Activated effector memory CD4-positive, alpha-beta T cell treated with anti-CD3 and anti-CD28 coated beads, Interleukin-2, amount 50 U/mL, for 16 hours (primary cell): ENCODE results near the gene PIK3C3.
"Not testable (repeated sequence)": the region's sequence is repeated elsewhere in the genome, so short reads cannot be mapped to it uniquely, and the experiment has no call there.

ENCODE experiments used
- DNase-seq: peaks from one replicate; pipeline ENCODE4 v3.0.0-alpha.2; 2020

Gene PIK3C3

GRCh38 chr18:41966943-41967342 is 11.9 kb downstream of the PIK3C3 start:
- DNase-seq = no peak

- DNase-seq = no peak
Observed at GRCh38 chr18:41967680-41968079, 12.6 kb downstream of the PIK3C3 start.

DNA sequence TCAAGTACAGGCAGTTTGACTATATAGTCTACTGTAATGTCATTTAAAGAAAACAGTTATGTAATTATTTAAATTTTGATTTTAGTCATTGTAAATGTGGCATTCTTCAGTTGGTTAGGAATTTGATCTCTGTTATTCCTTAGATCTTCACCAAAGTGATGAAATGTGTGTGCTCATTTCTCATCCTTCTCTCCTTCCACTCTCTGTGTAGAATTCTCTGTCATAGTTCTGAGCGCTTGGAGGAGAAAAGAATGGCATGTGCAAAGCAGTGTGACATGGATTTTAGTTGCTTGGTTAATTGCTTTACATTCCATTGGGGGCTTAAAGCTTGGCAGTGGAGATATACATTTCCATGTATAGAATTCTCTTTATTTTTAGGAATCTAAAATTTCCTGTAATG is 14.8 kb downstream of the PIK3C3 start:
- DNase-seq = no peak

GRCh38 chr18:41972067-41972925 is 17.3 kb downstream of the PIK3C3 start:
- DNase-seq = no peak

- no peak for DNase-seq
Observed at GRCh38 chr18:41973983-41974382, 18.9 kb downstream of the PIK3C3 start.

DNA sequence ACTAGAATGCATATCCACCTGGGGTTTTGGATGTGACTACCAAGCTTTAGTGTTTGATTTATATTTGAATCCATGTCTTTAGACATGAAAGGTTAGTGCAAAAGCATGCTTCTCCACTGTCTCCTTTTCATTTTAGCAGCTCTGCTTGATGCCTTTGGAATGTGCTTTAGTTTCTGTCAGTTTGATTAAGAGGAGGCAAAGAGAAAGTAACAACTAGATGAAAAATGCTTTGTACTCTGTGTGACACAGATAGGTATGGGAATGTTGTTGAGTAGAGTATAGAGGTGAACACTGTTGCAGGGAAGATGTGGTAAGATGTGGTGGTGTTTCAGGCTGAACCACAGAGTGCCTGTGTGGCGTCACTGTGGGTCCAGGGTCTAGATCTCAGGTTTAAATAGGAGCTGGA is 19.8 kb downstream of the PIK3C3 start:
- DNase-seq = no peak

GRCh38 chr18:41975284-41975683 is 20.2 kb downstream of the PIK3C3 start:
- DNase-seq = no peak

- DNase-seq = no peak
Observed at GRCh38 chr18:41977233-41977632, 22.2 kb downstream of the PIK3C3 start.

DNA sequence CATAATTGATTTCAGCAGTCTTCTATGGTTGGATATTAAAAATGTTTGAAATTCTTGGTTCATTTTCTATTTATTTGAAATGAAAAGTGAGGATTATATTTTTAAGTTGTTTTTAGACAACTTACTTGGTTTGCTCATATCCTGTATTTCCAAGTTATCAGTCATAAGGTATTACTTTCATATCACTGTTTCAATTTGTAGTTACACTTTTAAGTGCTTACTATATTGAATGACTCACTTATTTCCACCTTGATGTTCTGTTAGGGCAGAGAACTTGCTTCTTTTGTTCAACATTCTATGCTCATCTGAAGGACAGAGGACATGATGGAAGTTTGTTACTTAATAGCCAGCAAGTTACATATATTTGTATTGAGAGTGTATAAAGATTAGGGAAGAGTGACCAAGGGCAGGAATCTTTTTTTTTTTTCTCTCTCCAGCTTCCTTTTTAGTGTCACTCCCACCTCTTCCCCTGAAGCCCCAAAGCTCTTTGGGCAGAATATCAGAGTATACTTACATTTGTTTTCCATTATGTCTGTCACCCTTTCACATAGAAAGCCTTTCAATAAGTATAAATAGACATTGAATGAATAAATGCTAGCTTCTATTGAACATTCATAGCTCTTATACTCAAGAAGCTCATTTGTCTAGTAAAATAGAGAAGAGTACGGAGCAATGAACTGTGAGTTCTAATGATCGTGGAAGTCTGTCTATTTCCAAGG is 28.1 kb downstream of the PIK3C3 start:
- DNase-seq = no peak

DNA sequence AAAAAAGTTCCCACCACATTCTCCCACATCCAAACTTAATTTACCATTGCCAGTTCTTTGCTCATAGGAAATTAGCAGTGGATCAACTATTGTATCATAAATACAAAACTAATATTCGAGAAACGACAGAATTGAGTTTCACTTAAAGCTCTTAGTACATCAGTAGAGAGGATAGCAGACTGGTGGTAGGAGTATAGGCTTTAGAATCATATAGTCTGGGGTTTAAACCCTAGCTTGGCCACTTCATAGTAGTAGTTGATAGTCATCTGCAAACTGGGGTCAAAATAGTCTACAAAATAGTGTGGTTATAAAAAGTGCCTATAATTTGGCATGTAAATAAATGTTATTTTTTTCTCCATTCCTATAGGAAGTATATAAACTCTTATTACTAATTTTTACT is 30.9 kb downstream of the PIK3C3 start:
- no peak for DNase-seq

DNA sequence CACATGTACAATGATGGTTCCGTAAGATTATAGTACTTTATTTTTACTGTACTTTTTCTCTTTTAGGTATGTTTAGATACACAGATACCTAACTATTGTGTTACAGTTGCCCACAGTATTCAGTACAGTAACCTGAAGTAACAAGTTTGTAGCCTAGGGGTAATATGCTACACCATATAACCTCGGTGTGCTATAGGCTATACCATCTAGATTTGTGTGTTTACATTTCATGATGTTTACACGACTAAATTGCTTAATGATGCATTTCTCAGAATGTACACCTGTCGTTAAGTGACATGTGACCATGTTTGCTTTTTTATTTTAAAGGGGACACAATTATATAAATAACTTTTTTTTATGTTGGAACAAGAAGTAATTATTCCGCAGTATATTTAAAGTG is 34.5 kb downstream of the PIK3C3 start:
- no peak for DNase-seq

DNA sequence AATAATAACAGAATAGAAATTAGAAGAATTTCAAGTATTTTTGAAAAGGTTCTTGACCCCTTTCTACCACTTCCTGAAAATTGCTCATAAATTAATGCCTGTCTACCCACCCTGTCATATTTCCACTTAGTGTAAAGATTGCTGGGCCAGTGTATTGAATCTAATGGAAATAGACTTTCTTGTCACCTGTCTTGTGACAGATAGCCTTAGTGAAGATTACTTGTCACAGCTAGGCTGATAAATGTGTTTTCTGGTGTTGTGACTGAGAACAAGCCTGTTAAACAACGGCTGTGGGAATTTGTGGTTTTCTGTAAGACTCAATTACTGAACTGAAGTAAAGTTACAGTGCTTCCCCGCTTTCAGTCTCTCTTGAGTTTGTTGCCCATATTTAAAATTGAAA is 37.0 kb downstream of the PIK3C3 start:
- no peak for DNase-seq

DNA sequence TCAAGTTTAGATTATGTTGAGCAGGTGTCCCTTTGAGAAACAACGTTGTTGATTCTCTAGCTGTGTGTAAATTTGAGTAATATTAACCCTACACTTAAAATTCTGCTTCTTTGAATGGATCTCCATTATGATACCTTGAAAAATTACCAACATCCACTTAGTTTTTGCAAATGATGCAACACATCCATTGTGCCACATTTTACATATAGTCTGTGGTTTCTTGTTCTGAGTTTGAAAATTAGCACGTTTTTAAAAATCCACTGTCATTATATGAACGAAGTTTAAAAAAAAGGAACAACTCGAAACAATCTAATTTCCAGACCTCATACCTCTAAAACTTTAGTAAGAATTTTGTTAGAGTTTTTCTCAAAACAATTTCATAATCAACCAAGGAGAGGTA is 37.7 kb downstream of the PIK3C3 start:
- no peak for DNase-seq

DNA sequence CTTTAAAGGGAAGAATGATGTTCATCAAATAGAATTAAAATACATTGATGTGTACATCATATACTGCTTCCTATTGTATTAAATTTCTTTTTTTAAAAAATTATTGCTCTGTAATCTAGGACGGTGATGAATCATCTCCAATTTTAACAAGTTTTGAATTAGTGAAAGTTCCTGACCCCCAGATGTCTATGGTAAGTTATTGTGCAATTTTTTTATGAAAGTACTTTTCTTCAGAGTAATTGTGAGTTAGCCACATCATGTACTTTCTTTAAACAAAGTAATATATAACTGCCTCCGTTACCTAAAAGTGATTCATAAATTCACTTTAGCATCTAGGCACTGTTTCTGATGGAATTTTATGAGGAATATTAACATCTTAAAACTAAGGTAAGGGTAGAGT is 38.1 kb downstream of the PIK3C3 start:
- DNase-seq = no peak

DNA sequence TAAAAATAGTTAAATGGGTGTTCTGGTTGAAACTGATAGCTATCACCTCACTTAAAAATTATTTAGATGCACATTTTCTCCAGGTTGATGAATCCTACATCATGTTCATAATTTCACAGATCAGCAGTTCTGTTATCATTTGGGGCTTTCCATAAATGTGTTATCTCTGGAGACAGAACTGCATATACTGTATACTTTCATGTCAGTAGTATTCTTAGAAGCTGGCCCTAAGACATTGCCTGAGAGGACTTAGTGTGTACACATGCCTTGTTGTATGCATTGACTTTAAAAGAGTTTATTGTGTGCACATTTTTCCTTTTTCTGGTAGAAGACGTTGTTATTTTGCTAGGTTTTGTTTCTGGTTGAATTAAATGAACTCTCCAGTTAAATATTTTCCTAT is 41.0 kb downstream of the PIK3C3 start:
- no peak for DNase-seq

GRCh38 chr18:41999751-42000150 is 44.7 kb downstream of the PIK3C3 start:
- no peak for DNase-seq

DNA sequence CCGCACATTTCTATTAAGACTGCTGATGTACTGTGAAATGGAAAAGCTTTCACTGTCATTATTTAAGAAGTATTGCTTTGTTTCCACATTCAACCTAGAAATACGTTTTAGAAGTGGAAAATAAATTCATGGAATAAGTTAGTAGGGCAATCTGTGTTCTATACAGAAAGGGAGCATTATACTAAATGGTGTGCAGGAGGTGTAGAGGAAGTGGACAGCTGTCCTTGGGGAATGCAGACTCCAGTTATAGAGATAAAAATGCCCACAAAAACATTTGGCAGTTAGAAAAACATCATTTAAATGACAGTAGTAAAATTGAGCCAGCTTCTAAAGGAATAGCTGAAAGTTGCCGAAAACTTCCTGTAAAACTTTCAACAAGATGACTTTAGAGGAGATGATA is 46.8 kb downstream of the PIK3C3 start:
- DNase-seq = no peak

DNA sequence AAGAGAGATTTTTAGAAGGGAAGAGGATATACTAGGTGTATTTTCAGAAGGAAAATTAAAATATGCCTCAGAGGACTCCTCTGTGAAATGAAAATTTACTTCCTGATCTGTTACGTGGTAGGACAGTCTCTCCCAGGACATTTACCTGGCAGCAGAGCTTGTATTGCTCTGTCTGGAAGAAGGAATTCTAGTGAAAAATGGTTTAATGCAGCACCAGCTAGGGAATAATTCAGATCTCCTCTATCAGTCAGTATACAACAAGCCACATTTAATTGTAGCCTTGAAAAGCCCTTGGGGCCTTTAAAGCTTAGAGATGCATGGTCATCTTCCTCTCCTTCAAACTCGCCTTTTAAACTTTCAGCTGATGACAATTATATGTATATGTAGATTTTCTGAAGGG is 49.6 kb downstream of the PIK3C3 start:
- no peak for DNase-seq

DNA sequence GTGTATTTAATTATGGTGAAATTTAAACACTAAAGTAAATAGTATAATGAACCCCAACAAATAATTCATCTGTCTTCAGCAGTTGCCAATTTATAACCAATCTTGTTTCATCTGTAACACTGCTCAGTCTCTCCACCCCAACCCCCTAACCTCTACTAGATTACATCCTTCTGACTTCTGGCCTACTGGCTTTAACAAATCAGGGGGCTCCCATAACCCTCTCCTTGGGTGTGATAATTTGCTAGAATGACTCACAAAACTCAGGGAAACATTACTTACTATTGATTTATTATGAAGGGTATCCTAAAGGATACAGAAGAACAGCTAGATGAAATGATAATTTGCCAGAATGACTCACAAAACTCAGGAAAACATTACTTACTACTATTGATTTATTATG is 50.7 kb downstream of the PIK3C3 start:
- DNase-seq = no peak

- not testable (repeated sequence) for DNase-seq
Observed at GRCh38 chr18:42009457-42009856, 54.4 kb downstream of the PIK3C3 start.

- DNase-seq = no peak
Observed at GRCh38 chr18:42011053-42011452, 56.0 kb downstream of the PIK3C3 start.

DNA sequence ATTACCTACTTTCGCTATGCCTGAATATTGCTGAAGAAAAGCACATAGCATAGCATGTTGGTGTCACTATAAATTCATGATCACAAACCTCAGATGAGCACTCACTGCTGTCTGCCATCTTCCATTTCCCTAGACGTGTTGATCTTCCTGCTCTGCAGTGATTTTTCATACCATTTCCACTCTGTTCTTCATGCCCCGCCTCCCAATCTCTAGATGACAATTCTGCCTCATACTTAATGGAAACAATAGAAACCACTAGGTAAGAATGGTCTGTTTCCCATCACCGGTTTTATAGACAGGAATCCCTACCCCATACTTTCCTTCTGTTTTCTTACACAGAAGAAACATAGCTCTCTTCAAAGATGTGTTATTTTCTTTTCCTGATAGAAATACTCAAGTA is 63.8 kb downstream of the PIK3C3 start:
- DNase-seq = no peak

GRCh38 chr18:42024131-42024530 is 69.1 kb downstream of the PIK3C3 start:
- DNase-seq = no peak

GRCh38 chr18:42025491-42025890 is 70.5 kb downstream of the PIK3C3 start:
- DNase-seq = no peak
